ENCODE measurements around the gene TIAM2.

The TIAM2 gene

GRCh38 chr6:155026706-155027045 is 31.6 kb downstream of the TIAM2 start:
- DNase-seq, result no peak

DNA sequence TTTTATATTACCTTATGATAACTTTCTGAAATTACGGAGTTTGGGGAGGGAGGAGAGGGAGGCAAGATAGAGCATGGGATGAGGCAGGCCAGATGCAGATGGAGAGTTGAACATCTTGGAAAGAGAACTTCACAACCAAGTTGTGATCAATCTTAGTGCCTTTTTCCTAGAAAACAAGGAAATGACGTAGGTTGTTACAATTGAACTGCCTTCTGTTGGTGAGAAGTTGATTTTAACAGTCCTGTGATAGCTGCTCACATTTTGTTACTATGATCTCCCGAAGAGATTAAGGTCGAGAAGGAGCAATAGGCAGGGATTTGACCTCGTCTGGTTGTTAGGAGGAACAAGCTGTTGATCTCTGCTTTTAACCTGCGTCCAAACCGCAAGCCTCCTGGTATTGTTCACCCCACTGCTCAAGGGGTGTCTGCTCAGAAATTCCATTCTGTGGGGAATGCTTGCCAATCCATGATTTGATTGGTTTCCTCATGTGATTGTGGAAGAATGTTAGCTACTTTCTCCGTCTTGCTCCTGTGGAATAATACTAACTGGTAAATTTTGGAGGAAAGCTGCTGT is 35.1 kb downstream of the TIAM2 start:
- no peak for DNase-seq

- DNase-seq, result no peak
These were observed 36.0 kb downstream of the TIAM2 start for GRCh38 chr6:155031091-155031490.

GRCh38 chr6:155033021-155033791 is 38.1 kb downstream of the TIAM2 start:
- no peak for DNase-seq

DNA sequence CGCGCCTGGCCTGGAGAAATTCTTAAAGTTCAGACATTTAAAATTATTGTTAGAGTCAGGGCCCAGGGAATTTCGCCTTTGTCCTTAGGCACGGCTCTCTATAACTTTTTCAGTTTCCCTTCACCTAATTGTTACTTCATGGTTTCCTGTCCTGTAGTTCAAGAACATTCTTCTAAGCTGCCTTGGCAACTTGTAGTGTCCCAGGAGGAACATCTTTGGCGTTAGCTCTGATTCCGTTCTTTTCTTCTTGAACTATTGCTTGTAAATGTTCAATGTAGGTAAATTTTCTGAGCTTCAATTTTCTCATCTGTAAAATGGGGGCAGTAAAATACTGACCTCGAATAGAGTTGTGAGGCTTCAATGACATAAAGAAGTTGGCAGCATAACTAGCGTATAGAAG is 41.8 kb downstream of the TIAM2 start:
- no peak for DNase-seq

- DNase-seq, result no peak
These were observed 43.0 kb downstream of the TIAM2 start for GRCh38 chr6:155038104-155038503.

DNA sequence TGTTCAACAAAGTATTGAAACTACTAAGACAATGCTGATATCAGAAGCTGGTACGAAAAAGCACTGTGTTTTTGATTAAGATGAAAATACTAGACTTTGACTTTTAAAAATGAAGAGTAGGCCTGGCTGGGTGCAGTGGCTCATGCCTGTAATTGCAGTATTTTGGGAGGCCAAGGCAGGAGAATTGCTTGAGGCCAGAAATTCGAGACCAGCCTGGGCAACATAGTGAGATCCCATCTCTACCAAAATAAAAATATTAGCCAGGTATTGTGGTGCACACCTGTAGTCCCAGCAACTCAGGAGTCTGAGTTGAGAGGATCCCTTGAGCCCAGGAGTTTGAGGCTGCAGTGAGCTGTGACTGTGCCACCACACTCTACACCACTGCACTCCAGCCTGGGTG is 43.4 kb downstream of the TIAM2 start:
- no peak for DNase-seq

GRCh38 chr6:155039618-155040017 is 44.5 kb downstream of the TIAM2 start:
- DNase-seq, result no peak

GRCh38 chr6:155040154-155040553 is 45.0 kb downstream of the TIAM2 start:
- no peak for DNase-seq

DNA sequence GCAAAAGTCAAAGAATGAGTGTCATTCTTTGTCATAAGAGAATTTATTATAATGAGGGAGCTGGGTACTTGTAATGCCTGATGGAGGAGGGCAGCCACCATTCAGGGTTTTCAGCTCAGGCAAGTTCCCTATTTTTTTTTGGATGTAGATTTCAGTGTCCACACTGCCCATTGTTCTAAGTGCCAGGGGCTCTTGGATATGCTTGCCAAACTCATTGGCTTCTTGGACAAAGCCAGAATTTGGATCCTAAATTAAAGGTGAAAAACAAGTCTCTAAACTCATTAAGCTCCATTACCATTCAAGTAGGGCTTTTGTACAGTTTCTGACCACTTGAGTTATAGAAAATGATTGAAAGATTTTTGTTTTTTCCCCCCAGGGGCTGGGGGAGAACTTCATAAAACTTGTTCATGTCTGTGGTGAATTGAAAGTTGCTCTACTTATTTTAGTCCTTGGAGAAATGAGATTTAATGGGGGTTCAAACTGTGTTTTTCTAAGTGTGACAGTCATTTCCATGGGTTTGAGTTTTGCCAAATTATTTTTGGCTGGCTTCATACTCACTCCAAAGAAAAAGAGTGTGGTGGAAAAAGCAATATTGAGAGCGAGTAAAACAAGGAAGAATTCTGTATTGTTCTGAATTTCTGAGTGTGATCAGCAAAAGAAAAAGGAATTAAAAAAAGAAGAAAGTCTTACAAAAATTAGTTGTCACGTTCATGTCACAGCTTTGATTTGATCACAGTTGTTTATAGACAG is 46.0 kb downstream of the TIAM2 start:
- DNase-seq, result no peak

DNA sequence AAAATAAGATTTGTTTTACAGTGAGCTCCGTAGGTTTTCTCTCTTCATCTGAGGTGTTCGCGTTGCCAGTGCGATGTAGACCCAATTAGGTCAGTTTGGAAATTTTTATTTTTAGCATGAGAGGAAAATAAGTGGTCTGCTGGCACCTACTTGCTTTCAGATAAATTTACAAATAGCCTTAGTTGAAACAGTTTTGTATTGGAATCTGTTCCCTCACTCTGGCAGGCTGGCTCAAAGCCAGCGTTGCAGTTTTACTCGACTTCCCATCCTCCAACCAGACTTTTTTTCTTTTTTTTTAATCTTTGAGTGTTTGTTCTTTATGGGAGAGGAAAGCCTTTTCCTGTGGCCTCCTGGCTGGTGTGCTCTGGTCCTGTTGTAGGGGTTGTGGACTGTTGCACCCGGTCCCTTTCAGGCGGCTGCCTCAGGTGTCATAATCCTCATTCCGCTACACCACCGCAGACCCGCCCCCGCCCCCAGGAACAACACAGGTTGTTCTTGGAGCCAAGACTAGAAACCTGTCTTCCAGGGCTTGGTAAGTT is 46.7 kb downstream of the TIAM2 start:
- DNase-seq, result no peak

DNA sequence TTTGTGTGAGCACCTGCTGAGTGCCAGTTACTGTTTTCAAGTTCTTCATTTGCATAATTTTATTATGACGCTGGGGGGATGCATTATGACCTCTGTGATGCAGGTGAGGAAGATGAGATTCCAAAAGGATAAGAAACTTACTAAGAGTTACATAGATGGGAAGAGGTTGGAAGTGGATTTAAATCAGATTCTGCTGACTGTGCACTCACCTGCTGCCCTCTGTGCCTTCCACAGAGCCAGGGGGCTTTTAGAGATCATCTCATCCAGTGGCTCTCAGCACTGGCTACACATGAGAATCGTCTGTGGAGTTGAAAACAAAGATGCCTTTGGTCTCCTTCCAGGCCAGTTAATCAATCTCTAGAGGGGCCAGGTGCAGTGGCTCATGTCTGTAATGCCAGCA is 47.9 kb downstream of the TIAM2 start:
- DNase-seq, result no peak

GRCh38 chr6:155045561-155046404 is 50.7 kb downstream of the TIAM2 start:
- DNase-seq, result no peak

DNA sequence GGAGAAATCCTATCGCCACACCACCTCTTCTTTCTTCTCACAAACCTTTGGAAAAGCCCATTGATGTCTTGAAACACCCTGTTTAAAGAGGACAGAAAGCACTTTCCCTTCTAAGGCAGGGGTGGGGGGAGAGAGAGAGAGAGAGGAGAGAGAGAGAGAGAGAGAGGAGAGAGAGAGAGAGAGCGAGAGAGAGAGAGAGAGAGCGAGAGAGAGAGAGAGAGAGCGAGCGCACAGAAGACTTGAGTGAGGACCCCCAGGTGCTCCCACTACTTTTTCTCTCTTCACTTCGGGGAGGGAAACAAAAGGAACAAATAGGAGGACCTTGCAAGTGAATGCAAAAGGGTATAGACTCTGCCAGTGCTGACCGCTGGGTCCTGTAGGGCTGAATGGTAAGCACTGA is 52.4 kb downstream of the TIAM2 start:
- DNase-seq, result no peak

DNA sequence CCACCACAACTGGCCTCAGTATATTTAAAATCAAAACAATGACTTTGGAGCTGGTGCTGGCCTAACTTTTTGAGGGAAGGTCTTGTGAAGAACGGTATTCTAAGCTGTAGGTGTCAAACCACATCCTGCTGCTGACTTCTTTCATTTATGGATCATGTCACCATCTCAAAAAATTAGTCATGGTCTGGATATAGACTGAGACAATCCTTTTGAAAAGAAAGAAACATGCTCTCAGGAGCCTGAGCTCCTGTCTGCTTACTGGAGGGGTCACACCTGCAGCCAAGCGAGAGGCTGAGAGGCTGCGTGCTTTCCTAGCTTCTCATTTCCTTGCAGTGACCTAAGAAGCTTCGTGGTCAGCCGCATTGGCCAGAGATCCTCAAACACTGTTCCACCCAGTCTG is 55.2 kb downstream of the TIAM2 start:
- no peak for DNase-seq

DNA sequence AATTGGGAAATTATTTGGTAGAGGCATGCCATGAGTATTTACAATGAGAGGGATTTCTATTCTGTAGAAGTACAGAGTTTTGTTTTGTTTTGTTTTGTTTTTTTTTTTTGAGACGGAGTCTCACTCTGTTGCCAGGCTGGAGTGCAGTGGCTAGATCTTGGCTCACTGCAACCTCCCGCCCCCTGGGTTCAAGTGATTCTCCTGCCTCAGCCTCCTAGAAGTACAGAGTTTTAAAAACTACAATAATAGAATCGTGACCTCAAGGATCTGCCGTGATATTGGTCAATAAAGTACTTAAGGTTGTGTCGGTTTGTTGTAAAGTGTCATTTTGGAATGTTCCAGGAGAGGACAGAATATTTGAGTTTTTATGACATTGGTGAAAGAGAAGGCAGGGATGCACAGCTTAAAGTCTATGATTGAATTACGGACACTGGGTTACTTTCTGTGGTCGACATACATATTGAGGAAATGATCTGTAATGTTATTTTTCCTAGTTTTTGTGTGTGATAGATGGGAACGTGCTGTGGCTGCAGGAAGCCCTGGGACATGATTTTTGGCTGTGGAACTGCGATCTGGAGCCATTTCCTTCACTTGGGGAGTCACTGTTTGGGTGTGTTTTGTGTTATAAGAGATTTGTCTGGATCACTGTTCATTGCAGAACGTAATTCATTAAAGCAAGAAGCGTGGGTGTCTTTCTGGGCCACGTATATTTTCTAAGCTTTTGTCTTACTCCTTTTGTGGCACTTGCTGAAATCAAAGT is 59.6 kb downstream of the TIAM2 start:
- no peak for DNase-seq

- DNase-seq, result no peak
These were observed 60.6 kb downstream of the TIAM2 start for GRCh38 chr6:155055729-155056128.

GRCh38 chr6:155056756-155057155 is 61.6 kb downstream of the TIAM2 start:
- no peak for DNase-seq

DNA sequence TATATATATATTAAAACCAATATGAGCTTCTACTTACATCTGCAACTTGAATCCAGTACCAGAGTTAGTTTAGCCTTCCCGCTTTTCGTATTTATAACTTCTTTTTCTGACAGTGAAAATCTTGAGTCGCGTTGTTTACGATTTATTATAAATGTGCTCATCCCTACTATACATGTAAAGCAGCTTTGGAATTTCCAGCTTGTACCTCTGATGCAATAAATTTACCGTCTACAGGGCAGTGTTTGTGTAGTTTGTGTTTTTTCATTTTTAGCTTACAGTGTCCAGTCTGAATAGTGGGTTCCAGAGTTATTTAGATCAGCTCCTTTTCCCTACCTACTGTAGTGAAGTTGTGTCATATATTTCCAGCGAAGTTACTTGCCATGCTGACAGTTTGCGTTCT is 66.3 kb downstream of the TIAM2 start:
- no peak for DNase-seq

GRCh38 chr6:155062866-155063341 is 67.8 kb downstream of the TIAM2 start:
- DNase-seq, result no peak

DNA sequence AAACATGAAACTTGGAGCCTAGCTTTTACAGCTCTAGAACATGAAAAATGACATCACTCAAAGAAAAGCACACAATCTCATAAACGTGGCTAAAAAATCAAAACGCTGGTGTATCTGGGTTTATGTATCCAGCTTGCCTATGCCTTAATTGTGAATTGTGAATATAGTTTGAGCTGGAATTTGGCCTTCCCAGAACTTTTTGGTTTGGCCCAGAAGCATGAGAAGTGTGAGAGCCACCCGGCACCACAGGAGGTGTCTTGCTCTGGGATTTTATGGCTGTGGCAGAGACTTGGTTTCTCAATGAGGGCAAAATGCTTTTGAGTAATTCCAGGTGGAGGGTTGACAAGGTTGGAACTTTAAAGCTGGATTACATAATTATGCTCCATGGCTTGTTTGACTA is 69.2 kb downstream of the TIAM2 start:
- no peak for DNase-seq

GRCh38 chr6:155066361-155066760 is 71.2 kb downstream of the TIAM2 start:
- no peak for DNase-seq

Data from GF-D8 (cell line).